Measurements from ENCODE around the gene HRK.

Gene HRK

DNA sequence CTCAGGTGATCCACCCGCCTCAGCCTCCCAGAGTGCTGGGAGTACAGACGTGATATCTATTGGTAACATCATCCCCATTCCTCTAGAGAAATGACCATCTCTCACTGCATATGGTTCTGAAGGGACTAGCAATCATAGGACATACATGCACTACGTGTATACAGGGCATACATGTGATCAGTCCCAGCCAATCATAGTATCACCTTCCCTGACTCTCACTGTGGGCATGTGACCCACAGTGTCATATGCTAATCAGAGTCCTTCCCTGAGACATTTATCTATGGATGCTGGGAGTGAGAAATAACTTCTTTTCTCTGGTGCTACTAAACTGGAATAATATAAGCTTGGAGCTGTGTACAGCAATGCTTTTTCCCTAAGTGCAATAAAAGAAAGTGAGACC, 17.4 kb upstream of the HRK start:
- DNase-seq (ENCODE audit: low read depth, low spot score): no peak

DNA sequence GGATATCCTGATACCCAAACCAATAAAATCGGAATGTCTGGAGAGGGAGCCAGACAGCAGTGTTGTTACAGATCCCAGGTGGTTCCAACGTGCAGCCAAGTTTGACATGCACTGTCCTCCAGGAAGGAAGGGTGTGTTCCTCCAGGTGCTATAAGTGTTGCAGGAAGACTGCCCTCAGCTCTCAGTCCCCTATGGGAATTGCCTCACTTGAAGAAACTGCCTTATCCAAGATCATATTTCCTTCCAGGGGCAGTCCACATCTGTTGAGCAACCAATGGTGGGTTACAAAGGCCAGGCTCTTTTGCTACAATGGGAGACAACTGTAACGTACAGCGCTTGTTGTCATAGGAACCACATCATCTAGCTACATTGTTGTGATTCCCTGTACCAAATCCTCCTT, 16.2 kb upstream of the HRK start:
- no peak for DNase-seq (ENCODE audit: low read depth, low spot score)

DNA sequence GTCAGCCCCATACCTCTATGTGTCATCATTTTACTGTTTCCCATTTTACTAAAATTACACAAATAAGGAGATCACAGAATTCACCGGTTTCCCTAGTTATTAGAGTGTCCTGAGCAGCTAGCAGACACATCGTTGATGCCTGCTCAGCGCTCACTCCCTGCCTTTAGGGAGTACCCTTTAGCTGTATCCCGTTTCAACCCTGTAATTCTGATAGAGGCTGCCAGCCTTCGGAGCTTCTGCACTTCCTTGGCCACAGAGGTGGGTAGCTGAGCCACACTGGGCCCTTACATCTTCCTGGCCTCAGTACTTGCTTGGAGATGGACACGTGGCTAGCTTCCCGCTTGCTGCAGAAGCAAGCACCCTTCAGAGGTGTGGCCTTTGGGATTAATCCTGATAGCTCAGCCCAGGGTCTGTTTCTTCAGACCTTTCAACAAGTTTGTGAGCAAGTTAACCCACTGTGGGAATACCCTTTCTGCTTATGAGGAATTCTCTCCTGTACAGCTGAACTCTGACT, 15.2 kb upstream of the HRK start:
- DNase-seq (ENCODE audit: low read depth, low spot score): no peak

DNA sequence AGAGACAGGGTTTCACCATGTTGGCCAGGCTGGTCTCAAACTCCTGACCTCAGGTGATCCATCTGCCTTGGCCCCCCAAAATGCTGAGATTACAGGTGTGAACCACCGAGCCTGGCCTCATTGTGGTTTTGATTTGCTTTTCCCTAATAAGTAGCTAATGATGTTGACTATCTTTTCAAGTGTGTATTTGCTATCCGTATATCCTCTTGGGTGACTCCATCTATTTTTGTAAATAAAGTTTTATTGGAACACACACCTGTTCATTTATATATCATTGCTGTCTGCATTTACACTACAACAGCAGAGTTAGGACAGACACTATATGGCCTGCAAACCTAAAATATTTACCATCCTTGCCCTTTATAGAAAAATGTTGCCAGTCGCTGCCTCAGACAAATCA, 13.7 kb upstream of the HRK start:
- DNase-seq (ENCODE audit: low read depth, low spot score): no peak

DNA sequence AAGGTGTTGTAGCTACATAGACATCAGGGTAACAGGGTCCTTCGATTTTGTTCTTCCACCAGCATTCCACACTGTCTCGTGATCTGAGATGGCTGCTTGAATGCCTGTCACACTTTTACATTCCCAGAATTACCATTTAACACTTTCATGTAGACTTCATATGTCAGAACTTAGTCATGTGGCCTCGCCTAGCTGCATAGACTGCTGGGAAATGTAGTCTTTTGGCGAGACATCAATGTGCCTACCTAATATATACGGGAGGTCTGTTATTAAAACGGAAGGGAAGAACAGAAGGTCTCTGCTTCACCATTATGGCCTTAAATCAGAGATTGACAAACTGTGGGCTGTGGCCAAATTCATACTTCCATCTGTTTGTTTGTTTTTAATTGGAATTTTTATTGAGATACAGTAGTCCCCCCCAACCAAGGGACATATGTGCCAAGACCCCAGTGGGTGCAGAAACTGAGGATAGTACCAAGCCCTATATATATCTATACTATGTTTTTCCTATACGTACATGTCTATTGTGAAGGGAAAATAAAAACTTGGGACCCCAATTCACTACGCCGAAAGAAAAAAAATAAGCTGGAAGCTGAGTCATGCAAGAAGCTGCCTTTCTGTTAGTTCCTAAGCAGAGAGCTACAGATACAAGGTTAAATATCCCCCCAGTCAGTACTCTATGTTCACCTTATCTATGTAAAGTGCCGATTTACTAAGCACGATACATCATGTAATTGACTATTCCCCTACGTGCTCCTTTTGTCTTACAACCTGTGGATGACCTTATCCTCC, 11.3 kb upstream of the HRK start:
- DNase-seq (ENCODE audit: low read depth, low spot score): no peak

DNA sequence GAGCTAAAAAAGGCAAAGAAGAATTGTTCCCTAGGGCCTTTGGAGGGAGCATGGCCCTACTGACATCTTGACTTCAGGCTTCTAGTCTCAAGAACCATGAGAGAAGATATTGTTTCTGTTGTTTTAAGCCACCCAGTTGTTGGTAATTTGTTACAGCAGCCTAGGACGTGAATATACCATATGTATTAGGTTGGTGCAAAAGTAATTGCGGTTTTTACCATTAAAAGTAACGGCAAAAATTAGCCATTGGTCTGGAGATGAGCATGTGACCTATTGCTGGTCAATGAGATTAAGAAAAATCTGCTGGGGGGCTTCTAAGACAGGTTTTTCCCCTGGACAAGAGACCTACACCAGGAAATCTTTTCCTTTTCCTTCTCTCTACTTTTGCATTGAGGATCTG, 9.8 kb upstream of the HRK start:
- DNase-seq (ENCODE audit: low read depth, low spot score): no peak

DNA sequence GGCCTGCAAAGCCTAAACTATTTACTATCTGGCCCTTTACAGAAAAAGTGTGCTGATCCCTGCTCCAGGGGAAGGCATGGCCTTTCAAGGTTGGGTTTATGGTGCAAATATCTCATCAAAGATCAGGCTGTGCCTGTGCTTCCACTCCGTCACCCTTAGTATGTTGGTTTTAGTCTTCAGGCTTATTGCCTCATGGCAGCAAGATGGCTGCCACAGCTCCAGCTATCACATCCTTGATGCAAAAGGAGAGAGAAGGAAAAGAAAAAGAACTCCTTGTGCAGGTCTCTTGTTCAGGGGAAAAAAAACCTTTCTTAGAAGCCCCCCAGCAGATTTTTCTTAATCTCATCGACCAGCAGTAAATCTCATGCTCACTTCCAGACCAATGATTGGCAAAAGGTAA, 9.1 kb upstream of the HRK start:
- no peak for DNase-seq (ENCODE audit: low read depth, low spot score)

DNA sequence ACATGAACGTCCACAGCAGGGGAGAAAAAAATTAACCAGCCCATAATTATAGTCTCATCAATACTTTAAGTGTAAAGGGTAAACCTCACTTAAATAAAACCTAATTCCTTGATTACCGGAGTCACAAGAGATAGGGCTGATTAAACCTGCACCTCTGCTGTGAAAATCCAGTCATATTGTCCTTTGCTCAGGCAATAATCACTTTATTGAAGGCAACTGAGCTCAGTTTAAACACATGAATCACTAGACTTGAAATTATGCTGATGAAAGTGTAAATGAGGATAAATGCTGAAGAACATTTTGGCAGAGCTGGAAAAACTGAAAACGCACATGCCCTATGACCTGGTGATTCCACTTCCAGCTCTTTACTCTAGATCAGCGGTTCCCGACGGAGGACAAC, 6.7 kb upstream of the HRK start:
- DNase-seq (ENCODE audit: low read depth, low spot score): no peak

DNA sequence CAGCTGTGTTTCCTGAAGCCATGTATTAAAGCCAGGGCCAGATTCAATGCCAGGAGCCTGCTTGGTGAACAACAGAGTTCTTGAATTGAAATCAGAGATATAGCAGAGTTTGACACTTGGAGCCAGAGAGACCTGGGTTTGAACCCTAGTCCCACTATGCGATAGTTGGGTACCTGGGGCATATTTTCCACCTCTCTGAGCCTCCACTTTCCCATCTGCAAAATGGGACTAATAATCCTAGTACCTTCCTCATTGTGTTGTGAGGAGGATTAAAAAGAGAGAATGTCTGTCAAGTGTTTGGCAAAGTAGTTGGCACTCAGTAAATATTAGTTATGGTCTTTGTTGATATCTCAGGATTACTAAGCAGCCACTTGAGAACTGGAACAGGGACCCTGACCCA, 6.0 kb upstream of the HRK start:
- no peak for DNase-seq (ENCODE audit: low read depth, low spot score)

DNA sequence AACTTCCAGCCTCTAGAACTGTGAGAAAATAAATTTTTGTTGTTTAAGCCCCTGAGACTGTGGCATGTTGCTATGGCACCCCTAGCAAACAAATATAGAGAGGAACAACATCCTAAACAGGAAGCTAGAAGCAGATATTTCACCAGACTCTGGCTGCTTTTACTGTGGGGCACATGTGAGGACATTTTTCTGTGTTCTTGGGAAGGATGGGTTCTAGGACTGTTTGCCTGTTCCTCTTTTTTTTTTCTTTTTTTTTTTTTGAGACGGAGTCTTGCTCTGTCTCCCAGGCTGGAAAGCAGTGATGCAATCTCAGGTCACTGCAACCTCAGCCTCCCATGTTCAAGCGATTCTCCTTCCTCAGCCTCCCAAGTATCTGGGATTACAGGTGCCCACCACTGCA, 4.2 kb upstream of the HRK start:
- no peak for DNase-seq (ENCODE audit: low read depth, low spot score)

DNA sequence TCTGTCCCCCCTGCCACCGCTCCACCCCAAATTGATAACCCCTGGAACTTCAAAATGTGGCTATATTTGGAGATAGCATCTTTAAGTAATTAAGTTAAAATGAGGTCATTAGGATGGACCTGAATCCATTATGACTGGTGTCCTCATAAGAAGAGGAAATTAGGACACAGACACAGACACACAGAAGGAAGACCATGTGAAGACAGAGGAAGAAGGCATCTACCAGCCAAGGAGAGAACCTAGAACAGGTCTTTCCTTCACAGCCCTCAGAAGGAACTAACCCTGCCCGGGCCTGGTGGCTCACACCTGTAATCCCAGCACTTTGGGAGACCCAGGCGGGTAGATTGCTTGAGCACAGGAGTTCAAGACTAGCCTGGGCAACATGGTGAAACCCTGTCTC, 3.6 kb upstream of the HRK start:
- DNase-seq (ENCODE audit: low read depth, low spot score): no peak

DNA sequence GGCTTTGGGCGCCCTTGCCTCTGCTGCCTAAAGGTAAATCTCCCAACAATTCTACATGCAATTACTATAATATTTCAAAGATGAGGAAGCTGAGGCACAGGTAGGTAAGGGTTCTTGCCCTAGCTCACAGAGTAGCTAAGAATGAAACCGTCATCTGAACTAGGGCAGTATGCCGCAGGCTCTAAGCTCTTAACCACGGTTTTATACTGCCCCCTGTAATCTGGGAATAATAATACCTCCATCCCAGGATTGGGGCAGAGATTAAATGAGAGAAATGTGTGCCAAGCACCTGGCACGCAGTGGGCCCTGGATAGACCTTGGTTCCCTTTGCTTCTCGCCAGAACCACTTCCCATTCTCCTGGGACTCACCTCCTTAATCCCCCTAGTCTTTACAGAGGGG, 1.5 kb upstream of the HRK start:
- no peak for DNase-seq (ENCODE audit: low read depth, low spot score)

DNA sequence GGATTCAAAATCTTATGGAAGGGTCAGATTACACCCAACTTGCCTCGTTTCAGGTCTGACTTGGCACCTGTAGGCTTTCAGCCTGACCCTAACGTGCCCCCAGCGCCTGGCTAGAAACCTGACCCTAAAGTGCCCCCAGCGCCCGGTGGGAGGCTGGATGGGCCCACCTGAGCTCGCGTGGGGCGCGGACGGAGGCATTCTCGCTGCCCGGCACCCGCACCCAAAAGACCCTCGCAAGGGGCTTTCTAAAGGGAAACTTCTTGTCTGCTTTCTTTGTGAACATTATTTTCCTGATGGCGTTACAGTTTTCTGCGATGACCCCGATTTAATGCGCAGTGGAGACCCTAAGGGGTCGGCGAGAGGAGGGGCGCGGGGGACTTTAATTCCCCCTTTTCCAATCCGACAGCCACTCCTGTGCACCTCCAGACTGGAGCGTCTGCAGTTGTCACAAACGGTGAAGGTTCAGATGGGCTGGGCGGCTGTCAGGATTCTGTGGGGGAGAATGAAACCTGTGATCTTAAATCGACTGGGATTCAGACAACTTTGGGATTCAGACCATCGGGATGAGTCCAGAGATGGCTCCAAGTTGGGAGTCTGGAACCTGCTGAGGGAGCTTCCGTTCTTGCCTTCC, 751 bp upstream of the HRK start:
- no peak for DNase-seq (ENCODE audit: low read depth, low spot score)

DNA sequence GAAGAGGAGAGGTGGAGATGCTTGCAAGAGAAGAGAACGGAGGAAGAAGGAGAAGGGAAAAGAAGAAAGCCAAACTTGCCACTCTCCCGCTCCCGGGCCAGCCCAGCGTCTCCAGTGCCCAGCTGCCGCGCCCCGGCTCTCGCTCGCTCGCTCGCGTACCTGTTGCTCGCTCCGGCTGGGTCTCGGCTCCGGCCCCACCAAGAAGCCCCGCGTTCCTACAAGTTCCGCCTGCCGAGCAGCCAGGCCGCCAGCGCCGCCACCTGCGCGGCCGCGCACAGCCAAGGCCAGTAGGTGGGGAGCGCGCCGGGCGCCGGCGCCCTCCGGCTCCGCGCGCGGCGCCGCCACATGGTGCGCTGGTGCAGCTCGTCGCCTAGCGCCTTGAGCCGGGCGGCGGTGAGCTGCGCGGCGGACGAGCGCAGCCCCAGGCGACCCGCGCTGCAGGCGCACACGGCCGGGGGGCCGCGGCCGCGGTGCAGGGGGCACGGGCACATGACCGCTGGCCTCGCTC, 370 bp downstream of the HRK start:
- DNase-seq (ENCODE audit: low read depth, low spot score): no peak

DNA sequence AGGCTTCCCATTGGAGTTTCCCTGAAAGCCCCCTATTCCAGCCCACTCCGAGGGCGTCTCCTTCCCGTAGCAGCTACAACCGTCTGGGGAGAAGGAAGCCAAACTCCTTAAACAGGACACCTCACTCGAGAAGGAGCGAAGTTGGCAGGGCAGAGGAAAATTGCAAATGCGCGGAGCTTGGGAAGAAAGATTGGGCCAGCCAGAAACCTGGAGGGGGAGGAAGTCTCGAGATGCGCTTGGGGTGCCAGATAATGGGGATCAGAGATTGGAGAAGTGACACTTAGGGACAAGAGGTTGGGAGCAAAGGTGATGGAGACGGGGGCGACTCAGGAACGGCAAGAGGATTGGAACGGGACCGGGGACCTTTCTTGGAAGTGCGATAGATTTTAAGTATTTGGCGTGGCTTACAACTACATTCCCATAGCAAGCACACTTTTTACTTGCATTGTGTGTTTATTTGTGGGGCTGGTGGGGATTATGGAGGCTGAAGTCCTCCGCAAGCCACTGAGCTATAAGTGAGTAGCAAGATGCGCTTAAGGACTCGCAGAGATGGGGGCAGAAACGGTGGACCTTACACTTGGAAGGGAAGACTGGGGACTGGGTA, 926 bp downstream of the HRK start:
- DNase-seq (ENCODE audit: low read depth, low spot score): no peak

DNA sequence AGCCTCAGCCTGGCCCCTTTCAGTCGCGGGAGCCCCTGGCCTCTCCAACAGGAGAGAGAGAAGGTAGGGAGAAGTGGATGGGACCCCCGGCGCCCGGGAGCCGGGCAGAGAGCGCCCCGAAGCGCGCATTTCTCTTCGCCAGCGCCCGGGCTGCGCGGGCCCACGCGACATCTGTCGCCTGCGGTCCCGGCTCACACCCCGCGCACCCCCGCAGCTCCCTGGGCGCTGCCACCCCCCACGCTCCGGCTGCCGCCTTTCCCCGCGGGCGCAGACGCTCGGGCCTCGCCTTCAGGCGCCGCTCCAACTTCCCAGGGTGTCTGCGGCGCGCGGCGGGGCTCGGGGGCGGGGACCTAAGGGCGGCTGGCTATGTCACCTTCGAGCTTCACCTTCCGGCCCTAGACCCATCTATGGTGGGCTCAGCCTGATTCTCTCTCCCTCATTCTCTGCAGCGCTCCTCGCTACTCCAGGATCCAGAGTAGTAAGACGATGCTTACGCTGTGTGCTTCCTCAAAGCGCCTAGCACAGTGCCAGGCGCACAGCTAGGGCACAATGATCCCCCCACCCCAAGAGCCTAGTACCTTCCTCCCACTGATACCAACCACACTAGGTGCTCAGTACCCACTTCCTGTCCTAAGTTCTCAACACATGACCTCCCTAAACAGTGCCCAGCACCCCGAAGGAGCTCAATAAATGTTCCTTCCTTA, 1.6 kb downstream of the HRK start:
- no peak for DNase-seq (ENCODE audit: low read depth, low spot score)

DNA sequence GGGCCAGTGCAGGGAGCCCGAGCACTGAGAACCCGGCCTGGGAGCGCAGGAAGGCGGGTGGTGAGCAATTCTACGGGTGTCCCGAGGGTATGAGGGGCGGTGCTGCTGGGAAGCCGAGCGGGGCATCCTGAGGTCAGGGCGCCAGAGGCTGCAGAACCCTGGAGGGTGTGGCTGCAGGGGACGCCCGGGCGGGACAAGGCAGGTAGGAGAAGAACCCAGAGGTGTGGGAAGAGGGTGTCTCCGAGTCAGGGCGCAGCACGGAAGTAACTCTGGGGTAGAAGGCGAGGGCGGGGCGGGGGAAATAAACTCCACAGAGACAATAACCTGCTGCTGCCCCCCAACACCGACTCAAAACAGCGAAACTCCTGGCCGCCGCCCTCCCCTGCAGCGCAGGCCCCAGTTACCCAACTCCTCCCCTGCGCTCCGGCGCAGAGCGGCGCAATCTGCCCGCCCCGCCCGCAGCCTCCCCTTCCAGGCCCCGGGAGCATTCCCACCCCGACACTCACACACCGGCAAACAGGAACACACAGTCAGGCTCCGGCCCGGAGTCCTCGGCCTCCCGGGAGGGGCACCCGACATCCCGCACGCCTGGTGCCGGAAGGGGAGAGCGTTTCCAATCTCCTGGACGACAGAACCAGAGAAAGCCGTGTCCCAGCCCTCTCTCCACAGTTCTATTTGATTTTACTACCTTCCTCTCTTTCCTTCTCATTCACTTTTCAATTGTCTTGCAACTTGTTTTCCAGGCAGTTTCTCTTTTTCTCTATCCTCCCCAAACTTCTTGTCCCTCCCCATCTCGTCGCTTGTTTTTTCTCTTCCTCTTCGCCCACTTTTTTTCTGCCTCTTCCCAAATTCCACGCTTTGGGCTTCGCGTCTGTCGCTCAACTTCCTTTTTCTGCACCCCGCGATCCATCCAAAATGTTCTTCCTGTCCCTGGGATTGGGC, 2.4 kb downstream of the HRK start:
- DNase-seq (ENCODE audit: low read depth, low spot score): no peak

DNA sequence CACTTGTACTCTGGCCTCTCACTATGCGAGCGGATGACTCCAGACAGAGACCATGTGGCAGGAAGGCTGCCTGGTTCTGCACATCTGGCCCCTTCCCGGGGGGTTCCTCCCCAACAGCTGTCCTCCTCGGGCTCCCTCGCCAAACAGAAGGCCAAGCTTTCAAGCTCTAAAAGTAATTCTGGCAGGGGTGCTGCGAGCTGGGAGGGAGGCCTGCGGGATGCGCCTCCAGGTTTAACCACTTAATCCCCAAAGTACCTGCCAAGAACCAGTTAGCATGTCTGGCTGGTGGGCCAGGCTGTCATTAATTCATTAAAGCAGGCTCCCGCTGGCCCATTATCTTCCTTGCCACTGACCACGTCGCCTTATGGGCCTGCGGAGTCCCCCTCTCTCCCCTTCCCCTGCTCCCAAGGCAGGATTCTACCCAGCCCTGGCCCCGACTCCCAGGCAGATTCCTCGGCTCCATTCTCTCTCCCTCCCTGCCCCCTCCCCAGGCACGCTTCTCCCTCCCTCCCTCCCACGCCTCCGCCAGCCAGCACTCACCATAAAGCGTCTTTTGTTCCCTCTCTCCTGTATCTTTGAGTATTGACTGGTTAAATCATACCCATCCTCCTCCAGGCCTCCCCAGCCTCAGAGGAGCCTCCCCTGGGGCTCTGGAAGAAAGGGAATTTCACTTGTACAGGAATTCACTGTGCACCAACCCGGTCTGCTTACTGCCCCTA, 4.9 kb downstream of the HRK start:
- no peak for DNase-seq (ENCODE audit: low read depth, low spot score)

DNA sequence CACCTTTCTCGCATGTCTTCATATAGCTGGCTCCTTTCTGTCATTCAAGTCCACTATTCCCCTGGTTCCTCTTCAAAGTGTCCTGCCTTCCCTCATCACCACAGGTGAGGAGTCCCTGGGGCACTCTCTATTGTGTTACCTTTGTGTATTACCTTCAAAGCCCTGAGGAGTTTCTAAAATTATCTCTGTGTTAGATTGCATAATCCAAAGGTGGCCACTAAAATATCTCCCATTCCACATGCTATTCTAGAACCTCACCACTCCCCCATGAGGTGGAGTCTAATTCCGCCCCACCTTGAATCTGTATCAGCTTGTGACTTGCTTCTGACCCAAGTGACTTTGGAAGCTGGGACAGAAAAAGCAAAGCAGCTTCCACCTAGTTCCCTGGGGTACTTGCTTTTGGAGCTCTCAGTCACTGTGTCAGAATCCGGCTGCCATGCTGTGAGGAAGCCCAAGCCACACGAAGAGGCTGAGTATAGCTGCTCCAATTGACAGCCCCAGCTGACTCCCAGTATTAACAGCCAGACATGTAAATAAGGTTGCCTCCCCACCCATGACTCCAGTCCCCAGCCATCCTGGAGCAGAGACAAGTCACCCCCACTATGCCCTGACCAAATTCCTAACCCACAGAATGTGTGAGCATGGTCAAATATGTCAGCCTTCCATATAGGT, 6.8 kb downstream of the HRK start:
- DNase-seq (ENCODE audit: low read depth, low spot score): no peak

DNA sequence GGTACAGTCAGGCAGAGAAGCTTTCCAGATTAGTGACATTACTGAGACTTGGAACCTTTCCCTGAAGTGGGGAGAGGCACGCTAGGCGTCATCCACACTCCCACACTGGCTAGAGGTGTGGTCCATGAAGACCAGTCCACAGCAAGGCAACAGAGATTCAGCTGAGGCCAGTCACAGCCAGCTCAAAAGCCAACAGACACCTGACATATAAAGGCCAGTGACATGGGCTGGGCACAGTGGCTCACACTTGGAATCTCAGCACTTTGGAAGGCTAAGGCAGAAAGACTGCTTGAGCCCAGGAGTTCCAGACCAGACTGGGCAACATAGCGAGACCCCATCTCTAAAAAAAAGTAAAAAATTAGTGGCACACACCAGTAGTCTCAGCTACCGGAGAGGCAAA, 10.9 kb downstream of the HRK start:
- no peak for DNase-seq (ENCODE audit: low read depth, low spot score)
